HL-60 (cell line): Measurements from ENCODE around the gene ZSWIM6.

Experiments used
- DNase-seq, 2 experiments: peaks; one replicate each; pipeline ENCODE4 v3.0.0-alpha.2; 2010 to 2020; ENCODE audit warnings: low read depth in 1 of 2, low spot score in 1 of 2
- H3K27ac ChIP-seq: fragments of 250-450 bp; sonication (Bioruptor Pico); replicated peaks from 2 replicates; pipeline ENCODE4 v1.5.1; 2020; ENCODE audit warnings: mild to moderate bottlenecking, moderate library complexity
- H3K27me3 ChIP-seq: fragments of 250-450 bp; sonication (Bioruptor Pico); 2 replicates; pipeline ENCODE4 v1.5.1; 2021; ENCODE audit warnings: mild to moderate bottlenecking, moderate library complexity; ENCODE audit not compliant: insufficient read depth, poor library complexity, severe bottlenecking
- H3K4me3 ChIP-seq: replicated peaks from 2 replicates; pipeline ENCODE4 v1.5.1; 2011; ENCODE audit warnings: mild to moderate bottlenecking, control low read depth, low read length; ENCODE audit not compliant: insufficient read depth
- GABPA ChIP-seq: IDR thresholded peaks from 2 replicates; pipeline ENCODE4 v1.6.1; 2012; ENCODE audit warnings: low read depth
- POLR2AphosphoS5 ChIP-seq: IDR thresholded peaks from 2 replicates; pipeline ENCODE4 v1.6.1; 2012; ENCODE audit warnings: low read depth
- SPI1 ChIP-seq: IDR thresholded peaks from 2 replicates; pipeline ENCODE4 v1.6.1; 2012; ENCODE audit warnings: low read depth, mild to moderate bottlenecking, borderline replicate concordance
- TF ChIP-seq, protein P1 (sequence below): IDR thresholded peaks from one replicate; pipeline ENCODE4 v1.5.1; 2011; ENCODE audit warnings: low read length, control low read depth, inconsistent platforms; ENCODE audit not compliant: insufficient read depth
- TF ChIP-seq, protein P2 (sequence below): IDR thresholded peaks from 2 replicates; pipeline ENCODE4 v1.6.1; 2012; ENCODE audit warnings: low read depth; ENCODE audit not compliant: insufficient replicate concordance

Gene ZSWIM6

DNA sequence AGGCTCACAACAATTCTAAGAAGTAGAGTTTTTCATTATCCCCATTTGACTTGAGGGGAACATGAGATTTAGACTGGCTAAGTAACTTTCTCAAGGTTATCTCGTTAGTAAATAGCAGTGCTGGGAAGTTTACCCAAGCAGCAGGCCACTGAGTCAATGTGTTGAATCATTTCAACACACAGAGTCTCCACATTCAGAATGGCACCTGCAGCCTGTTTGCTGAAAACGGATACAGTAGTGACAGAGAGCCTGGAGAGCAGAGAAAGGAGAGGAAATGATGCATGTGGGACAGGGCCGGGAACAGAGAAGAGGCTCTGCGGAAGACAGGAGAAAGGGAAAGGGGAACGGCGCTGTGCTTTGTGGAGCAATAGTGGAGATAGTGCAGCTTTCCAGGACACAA, 33.5 kb upstream of the ZSWIM6 start:
- Histone ChIP-seq H3K27ac (no peak overlapping the region), H3K27me3 (no peaks in the 10 kb centered on the region), H3K4me3 (no peak overlapping the region)
- no peak for DNase-seq
- TF ChIP-seq SPI1 (no peak), GABPA (no peak), POLR2AphosphoS5 (no peak)
- TF ChIP-seq, protein P1, sequence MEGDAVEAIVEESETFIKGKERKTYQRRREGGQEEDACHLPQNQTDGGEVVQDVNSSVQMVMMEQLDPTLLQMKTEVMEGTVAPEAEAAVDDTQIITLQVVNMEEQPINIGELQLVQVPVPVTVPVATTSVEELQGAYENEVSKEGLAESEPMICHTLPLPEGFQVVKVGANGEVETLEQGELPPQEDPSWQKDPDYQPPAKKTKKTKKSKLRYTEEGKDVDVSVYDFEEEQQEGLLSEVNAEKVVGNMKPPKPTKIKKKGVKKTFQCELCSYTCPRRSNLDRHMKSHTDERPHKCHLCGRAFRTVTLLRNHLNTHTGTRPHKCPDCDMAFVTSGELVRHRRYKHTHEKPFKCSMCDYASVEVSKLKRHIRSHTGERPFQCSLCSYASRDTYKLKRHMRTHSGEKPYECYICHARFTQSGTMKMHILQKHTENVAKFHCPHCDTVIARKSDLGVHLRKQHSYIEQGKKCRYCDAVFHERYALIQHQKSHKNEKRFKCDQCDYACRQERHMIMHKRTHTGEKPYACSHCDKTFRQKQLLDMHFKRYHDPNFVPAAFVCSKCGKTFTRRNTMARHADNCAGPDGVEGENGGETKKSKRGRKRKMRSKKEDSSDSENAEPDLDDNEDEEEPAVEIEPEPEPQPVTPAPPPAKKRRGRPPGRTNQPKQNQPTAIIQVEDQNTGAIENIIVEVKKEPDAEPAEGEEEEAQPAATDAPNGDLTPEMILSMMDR = no peak
- TF ChIP-seq, protein P2, sequence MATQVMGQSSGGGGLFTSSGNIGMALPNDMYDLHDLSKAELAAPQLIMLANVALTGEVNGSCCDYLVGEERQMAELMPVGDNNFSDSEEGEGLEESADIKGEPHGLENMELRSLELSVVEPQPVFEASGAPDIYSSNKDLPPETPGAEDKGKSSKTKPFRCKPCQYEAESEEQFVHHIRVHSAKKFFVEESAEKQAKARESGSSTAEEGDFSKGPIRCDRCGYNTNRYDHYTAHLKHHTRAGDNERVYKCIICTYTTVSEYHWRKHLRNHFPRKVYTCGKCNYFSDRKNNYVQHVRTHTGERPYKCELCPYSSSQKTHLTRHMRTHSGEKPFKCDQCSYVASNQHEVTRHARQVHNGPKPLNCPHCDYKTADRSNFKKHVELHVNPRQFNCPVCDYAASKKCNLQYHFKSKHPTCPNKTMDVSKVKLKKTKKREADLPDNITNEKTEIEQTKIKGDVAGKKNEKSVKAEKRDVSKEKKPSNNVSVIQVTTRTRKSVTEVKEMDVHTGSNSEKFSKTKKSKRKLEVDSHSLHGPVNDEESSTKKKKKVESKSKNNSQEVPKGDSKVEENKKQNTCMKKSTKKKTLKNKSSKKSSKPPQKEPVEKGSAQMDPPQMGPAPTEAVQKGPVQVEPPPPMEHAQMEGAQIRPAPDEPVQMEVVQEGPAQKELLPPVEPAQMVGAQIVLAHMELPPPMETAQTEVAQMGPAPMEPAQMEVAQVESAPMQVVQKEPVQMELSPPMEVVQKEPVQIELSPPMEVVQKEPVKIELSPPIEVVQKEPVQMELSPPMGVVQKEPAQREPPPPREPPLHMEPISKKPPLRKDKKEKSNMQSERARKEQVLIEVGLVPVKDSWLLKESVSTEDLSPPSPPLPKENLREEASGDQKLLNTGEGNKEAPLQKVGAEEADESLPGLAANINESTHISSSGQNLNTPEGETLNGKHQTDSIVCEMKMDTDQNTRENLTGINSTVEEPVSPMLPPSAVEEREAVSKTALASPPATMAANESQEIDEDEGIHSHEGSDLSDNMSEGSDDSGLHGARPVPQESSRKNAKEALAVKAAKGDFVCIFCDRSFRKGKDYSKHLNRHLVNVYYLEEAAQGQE = no peak

DNA sequence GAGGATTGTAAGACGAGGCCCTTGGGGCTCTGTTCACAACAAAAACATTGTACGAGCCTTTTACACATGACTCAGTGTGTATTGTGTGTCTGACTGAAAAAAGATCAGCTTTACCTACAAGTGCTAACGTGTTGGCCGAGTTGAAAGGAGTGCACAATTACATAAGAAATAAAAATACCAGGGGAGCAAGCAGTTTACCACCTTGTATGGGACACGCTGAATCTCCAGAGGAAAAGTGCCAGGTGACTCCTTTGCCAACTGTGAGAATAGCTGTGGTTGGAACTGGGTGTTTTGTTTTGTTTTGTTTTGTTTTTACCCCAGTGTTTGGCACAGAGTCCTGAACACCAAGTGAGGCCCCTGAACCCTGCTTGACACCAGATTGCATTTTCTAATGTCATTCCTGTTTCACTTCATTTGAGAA, 32.8 kb upstream of the ZSWIM6 start:
- DNase-seq = no peak
- Histone ChIP-seq H3K27me3 (no peaks in the 10 kb centered on the region), H3K4me3 (no peak overlapping the region), H3K27ac (no peak overlapping the region)
- TF ChIP-seq SPI1 (no peak), POLR2AphosphoS5 (no peak), GABPA (no peak)
- TF ChIP-seq, protein P1 = no peak
- TF ChIP-seq, protein P2 = no peak

DNA sequence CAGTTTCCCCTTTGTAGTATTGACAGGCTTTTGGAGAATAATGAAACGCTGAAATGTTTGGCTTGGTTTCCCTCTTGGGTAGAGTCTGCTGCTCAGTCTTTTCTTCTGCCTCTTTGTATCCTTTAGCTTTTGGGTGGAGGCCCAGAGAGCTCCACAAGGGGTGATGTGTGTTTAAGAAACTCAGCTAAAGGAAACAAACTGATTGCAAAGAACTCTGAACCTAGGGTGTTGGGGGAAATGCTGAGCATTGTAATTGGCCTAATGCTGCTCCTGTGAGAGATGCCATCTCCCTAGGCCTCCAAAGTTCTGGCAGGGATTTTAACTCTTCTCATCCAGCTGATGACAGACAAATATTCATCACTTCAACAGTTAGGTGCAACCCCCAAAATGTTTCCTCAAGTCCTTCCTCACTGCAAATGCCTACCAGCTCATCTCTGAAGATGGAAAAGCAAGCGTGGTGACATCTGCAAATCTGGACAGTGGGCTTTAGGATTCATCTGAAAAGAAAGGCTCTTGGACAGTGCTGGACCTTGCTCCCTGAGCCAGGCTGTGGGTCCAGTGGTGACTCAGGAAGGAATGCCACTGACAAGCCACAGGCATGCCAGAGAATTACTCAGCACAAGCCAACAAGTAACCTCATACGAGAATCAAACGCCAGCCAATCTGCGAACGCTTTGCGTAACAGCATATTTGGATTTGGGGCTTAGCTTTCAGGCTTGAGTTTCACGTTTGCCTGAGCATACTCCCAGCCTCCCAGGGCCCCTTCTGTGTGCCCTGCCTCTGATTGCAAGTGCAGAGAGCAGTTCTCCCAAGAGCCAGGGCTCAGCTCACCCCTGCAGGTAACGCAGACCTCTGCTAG, 30.5 kb upstream of the ZSWIM6 start:
- TF ChIP-seq, protein P2 = no peak
- no peak for TF ChIP-seq SPI1
- TF ChIP-seq GABPA = no peak
- no peak for TF ChIP-seq POLR2AphosphoS5
- TF ChIP-seq, protein P1 = no peak
- no peak for DNase-seq
- no peaks in the 10 kb centered on the region for H3K27me3 ChIP-seq
- H3K4me3 ChIP-seq = no peak overlapping the region
- H3K27ac ChIP-seq = no peak overlapping the region
